Activated gamma-delta T cell (primary cell): ENCODE results near the gene MYO18B.

Experiments used
- DNase-seq: peaks from one replicate; lab custom pipeline; 2025; lab: John Stamatoyannopoulos, UW

MYO18B gene

GRCh38 chr22:25711491-25711890 is 30.5 kb upstream of the MYO18B start:
- DNase-seq = no peak

- DNase-seq = no peak
Measured at GRCh38 chr22:25712661-25713400, 29.2 kb upstream of the MYO18B start.

- DNase-seq = no peak
Measured at GRCh38 chr22:25714070-25714469, 27.9 kb upstream of the MYO18B start.

- DNase-seq = no peak
Measured at GRCh38 chr22:25714739-25715138, 27.2 kb upstream of the MYO18B start.

- DNase-seq = no peak
Measured at GRCh38 chr22:25716637-25717036, 25.4 kb upstream of the MYO18B start.

GRCh38 chr22:25718135-25718840 is 23.7 kb upstream of the MYO18B start:
- no peak for DNase-seq

- no peak for DNase-seq
Measured at GRCh38 chr22:25722223-25722622, 19.8 kb upstream of the MYO18B start.

GRCh38 chr22:25722626-25723025 is 19.4 kb upstream of the MYO18B start:
- no peak for DNase-seq

- no peak for DNase-seq
Measured at GRCh38 chr22:25726241-25726640, 15.7 kb upstream of the MYO18B start.

GRCh38 chr22:25728071-25728470 is 13.9 kb upstream of the MYO18B start:
- no peak for DNase-seq

- no peak for DNase-seq
Measured at GRCh38 chr22:25729016-25729995, 12.7 kb upstream of the MYO18B start.

GRCh38 chr22:25735650-25736049 is 6.3 kb upstream of the MYO18B start:
- no peak for DNase-seq

GRCh38 chr22:25736378-25737011 is 5.5 kb upstream of the MYO18B start:
- DNase-seq = no peak

GRCh38 chr22:25739659-25740344 is 2.2 kb upstream of the MYO18B start:
- no peak for DNase-seq

- no peak for DNase-seq
Measured at GRCh38 chr22:25742918-25743708, 1.1 kb downstream of the MYO18B start.

GRCh38 chr22:25744694-25745093 is 2.7 kb downstream of the MYO18B start:
- DNase-seq = no peak

GRCh38 chr22:25745341-25746011 is 3.5 kb downstream of the MYO18B start:
- no peak for DNase-seq

GRCh38 chr22:25746012-25746373 is 4.0 kb downstream of the MYO18B start:
- no peak for DNase-seq

GRCh38 chr22:25747245-25747944 is 5.4 kb downstream of the MYO18B start:
- no peak for DNase-seq
